HG02610 (cell line): ENCODE data around the gene TRPM2.
"Not testable (repeated sequence)": the region's sequence is repeated elsewhere in the genome, so short reads cannot be mapped to it uniquely, and the experiment has no call there.

Experiments
- ATAC-seq: cut with Tn5 transposase; IDR thresholded peaks from one replicate; pipeline ENCODE4 v1.9.1; 2021; ENCODE audit warnings: mild to moderate bottlenecking, moderate library complexity; ENCODE audit not compliant: unreplicated experiment

TRPM2 gene

DNA sequence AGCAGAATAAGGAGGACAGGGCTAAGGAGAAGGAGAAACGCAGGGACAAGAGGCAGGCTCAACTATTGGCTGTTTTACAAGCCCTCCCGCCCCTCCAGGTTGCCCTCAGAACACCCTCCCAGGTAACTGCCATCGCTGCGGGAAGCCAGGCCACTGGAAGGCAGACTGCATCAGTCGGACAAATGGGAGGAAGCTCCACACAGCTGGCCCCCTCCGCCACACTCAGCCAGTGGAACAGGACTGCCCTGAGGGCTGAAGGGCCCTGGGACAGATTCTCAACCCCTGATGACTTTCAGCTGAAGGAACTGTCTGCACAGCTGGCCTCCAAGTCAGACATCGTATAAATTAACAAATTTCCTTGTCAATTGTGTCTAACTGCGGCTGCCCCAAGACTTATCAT is 123.7 kb downstream of the TRPM2 start:
- no peak for ATAC-seq

DNA sequence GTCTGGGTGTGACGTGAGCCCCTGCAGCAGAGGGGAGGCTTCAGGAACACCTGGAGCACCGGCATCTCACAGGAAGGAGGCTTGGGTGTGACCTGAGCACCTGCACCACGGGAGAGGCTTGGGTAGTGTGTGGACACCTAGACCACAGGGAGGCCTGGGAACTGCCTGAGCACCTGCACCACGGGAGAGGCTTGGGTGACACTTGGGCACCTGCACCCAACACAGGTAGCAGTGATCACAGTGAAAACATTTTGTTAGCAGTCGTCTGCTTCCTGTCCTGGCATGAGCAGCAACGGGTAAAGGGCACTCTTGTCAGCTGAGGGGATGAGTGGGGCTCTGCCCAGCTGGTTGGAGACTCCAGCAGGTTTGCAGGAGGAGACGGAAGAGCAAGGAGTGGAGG is 124.3 kb downstream of the TRPM2 start:
- no peak for ATAC-seq

DNA sequence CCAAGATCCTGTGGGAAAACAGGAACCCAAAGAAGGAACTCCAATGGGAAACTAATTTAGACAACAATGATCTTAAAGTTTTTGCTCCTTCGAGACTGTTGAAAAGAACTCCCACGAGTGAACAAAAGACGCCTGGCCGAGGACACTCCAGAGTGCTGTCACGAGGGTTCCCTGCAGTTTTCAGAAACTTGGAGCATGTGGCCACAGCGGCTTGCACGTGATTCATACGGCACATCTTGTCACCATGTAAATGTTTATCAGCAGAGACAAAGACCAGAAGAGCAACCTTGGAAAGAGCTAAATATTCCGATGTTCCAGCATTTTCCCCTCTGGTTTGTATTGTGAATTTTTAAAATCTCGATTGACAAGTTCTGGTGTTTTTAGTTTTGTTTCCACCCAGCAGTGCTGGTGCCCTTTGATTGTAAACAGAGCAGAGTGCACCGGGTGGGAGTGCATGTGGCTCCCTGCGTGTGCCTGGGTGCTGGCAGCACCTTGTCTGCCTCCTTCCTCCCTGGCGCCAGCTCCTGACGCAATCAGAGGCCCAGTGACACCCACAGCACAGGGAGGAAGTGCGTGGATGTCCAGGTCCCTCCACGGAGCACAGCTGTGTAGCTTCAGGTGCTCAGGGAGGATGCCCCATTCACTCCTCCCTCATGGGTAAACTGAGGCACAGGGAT is 124.8 kb downstream of the TRPM2 start:
- no peak for ATAC-seq

DNA sequence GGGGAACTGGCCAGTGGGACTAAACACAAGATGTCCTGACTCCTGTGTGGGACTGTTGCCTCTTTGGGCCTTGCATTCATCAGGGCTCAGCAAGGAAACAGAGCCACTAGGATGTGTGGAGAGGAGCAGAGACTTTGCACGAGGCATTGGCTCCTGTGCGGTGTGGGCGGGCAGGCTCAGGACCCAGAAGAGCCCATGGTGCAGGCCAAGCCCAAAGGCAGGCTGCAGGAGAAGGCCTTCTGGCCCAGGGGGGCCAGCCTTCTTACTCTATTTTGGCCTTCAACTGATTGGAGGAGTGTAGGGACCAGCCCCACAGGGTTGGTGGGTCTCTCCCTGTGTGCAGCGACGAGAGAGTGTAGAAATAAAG is 125.4 kb downstream of the TRPM2 start:
- ATAC-seq, result no peak

DNA sequence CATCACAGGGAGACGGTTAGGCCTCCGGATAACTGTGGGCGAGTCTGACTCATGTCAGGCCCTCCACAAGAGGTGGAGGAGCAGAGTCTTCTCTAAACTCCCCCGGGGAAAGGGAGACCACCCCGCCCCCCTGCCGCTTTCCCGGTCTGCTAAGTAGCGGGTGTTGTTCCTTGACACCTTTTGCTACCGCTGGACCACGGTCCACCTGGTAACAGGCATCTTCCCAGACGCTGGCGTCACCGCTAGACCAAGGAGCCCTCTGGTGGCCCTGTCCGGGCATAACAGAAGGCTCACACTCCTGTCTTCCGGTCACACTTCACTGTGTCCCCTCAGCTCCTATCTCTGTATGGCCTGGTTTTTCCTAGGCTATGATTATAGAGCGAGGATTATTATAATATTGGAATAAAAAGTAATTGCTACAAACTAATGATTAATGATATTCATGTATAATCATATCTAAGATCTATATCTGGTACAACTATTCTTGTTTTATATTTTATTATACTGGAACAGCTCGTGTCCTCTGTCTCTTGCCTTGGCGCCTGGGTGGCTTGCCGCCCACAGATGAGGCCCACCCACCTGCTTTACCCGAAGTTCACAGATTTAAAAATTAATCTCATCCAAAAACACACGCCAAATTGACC is 126.3 kb downstream of the TRPM2 start:
- not testable (repeated sequence) for ATAC-seq

DNA sequence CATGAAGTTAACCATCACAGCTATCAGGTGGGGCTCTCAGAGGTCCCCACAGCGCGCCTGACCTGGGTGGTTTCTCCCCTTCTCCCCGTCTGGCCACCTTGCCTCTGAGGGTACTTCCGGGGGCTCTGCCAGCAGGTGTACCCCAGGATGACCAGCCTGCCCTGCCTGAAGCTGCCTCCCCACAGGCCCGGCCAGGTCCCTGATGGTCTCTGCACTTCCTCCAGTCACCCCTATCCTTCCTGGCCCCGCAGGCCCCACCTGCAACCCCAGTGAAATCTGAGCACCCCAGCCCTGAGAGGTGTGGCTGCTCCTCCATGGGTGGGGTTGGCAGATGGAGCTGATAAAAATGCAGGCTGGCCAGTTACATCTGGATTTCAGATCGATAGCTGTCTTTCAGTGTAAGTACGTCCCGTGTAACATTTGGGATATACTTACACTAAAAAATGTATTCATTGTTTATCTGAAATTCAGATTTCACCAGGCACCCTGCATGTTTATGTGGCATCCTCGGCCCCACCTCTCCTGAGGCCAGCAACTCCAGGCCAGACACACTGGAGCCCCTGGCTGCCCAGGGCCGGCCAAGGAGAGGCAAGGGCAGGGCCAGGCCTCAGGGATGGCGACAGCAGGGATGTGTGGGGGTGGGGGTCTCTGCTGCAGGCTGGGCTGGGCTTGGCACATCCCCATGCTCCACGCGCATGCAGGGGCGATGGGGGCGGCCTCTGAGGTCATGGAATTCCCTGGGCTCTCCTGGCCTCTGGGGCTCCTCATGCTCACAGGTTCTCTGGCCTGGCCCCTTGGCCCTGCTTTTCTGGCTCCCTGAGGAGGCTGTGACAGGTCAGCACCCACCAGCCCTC is 127.0 kb downstream of the TRPM2 start:
- no peak for ATAC-seq

DNA sequence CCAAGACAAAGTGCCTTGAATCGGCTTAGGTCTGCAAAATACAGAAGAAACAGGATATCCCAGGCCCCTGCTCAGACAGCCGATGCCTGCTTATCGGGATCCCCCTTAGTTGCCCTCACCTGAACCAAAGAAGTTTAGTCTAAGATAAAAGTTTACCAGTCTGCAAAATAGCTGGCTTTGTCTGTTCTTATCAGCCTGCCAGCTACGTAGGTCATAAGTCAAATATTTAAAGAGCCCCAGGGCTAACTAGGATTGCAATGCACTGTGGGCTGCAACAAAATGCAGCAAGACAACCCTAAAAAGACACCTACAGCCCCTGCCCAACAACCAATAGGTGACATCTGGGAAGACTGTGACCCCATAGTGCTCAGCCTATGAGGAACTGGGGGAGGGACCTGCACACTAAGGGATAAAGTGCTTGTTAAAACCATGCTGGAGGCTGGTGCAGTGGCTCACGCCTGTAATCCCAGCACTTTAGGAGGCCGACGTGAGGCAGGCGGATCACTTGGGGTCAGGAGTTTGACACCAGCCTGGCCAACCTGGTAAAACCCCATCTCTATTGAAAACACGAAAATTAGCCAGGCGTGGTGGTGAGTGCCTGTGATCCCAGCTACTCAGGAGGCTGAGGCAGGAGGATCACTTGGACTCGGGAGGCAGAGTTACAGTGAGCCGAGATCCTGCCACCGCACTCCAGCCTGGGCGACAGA is 129.3 kb downstream of the TRPM2 start:
- ATAC-seq, result no peak

DNA sequence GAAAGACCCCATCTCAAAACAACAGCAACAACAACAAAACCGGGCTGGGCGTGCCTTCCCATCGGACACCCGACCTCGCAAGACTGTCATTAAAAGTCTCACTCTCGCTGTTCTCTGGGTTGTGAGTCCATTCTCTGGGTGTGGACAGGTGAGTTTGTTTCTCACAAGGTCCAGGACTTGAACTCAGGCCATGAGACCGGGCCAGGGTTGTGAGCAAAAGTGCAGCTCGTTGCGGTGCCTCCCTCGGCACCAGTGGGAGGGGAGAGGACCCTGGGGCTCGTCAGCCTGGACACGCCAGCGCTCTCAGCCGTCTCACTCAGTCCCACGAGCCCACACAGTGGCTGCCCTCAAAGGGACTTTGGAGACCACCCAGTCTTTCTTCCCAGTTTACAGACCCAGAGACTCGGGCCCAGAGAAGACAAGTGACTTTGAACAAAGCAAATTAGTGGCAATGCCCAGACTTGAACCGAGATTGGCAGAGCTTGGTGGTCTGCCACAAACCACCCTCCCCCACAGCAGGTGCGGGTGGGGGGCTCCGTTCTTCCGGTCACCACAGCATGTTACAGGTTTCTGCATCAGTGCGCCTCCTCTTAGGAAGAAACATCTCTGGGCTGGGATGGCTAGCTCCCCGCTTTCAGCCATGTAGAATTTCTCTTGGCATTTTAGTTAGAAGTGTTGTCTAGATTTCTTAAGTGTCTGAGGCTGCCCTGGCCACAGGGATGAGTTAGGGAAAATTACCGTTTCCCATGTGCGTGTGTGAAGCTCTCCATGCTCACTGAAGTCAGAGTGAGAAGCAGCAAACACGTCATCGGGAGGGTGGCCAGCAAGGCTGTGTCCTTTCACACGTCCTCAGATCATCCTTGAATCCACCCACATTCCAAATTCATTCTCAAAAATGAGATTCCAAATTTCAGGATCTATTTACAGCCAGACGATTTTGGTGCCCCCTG is 130.1 kb downstream of the TRPM2 start:
- ATAC-seq, result no peak

DNA sequence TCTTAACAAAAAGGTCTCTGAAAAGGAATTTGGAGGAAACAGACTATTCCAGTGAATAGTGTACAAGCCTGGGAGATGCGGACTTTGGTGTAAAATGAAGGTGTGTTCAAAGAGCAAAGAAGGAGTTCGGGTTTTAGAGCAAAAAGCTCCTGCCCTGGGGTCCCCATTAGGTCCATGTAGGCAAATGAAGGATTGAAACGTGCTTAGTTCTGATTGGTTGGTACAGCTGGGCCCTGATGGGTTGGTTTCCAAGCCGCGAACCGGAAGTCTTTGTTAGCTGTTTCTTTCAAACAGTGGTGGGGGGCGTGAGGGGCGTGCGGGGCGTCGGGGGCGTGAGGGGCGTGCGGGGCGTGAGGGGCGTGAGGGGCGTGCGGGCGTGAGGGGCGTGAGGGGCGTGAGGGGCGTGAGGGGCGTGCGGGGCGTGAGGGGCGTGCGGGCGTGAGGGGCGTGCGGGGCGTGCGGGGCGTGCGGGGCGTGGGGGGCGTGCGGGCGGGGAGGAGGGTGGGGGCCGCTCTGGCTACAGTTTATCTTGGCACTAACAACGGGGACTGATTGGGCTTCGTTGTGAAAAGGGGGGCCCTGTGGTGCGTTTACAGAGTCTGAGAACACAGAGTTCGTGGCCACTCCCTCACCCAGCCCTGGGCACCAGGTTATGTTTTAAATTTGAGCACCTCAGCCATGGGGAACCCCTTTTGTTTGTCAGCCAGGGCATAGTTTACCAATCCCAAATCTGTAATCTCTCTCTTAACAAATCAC is 131.3 kb downstream of the TRPM2 start:
- ATAC-seq, result no peak

DNA sequence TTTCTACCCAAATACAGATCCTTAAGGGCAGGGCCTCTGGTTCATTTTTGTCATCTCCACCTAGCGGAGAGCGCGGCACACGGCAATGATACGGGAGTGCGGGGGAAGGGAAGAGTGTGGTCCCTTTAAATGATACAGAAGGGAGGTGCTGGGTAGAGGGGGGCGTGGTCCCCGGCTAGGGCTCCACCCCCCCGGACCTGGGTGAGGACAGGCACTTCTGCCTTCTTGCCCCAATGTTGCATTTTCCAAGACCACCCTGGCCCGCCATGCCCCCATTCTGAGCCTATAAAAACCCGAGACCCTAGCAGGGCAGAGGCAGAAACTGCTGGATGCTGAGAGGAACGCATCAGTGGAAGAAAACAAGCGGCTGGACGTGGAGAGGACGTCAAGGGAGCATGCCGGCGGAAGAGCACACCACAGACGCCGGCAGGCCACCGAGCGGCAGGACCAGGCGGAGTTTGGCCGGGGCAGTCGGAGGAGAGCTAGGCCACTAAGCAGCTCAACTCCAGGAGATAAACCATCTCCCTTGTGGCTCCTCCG is 131.9 kb downstream of the TRPM2 start:
- ATAC-seq, result no peak

DNA sequence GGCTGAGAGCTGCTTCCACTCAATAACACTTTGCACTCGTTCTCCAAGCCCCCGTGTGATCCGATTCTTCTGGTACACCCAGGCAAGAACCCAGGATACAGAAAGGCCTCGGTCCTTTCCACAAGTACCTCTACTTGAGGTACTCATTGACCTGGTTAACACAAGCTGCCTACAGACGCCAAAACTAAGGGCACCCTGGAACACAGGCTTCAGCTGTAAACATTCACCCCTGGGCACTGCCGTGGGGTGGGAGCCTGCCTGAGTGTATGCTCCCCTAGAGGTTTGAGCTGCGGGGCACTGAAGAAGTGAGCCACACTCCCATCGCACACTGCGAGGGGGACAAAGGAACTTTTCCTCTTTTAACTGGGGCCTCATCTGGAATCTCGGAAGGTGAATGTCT is 132.4 kb downstream of the TRPM2 start:
- ATAC-seq, result no peak

DNA sequence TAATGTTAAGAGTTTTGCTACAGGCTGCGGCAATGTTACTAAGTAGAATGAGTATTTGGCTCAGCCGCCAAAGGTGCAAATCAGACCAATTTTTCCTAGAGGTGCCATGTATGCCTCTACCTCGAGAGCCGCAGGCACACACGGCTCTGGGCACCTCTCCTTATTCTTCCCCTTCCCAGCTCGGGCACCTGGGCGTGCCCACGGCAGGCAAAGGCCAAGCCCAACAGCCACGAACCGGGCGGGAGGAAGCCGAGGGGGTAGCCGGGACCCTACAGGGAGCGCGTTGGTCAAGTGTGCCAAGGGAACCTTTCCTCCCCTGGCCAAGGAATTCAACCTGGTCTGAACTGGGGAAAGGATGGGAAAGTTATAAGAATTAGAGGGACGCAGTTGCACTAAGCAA is 132.9 kb downstream of the TRPM2 start:
- ATAC-seq, result no peak

DNA sequence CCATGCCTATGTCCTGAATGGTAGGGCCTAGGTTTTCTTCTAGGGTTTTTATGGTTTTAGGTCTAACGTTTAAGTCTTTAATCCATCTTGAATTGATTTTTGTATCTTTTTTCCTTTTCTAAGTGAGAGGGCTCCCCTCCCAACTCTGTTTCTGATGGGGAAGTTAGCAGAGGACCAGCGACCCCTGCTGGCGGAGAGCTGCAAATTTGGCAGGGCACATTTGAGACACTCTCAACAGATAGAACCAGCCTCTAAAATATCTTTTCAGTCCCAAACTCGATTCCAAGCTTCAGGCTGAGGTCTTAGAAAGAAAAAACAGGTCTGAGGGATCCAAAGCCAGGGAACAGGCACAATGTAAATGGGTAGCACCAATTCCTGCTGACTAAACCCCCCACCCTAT is 134.4 kb downstream of the TRPM2 start:
- no peak for ATAC-seq

DNA sequence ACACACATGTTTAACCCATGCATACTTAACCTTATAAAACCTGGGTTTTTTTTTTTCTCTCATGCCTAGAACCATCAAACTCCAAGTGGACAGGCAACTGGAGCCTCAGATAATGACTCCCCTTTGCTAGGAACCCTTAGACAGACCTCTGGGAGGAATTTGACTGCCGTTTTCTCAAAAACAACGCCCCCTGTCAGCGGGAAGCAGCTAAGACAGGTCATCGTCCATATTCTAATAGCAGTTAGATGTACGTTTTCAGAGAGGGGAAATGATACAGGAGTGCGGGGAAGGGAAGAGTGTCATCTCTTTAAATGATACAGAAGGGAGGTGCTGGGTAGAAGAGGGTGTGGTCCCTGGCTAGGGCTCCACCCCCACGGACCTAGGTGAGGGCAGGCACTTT is 136.5 kb downstream of the TRPM2 start:
- ATAC-seq, result no peak

DNA sequence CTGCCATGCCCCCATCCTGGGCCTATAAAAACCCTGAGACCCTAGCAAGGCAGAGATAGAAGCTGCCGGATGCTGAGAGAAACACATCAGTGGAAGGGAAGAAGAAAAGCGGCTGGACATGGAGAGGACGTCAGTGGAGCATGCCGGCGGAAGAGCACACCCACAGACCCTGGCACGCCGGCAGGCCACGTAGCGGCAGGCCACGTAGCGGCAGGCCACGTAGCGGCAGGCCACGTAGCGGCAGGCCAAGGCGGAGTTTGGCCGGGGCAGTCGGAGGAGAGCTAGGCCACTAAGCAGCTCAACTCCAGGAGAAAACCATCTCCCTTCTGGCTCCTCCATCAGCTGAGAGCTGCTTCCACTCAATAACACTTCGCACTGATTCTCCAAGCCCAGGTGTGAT is 137.0 kb downstream of the TRPM2 start:
- no peak for ATAC-seq

DNA sequence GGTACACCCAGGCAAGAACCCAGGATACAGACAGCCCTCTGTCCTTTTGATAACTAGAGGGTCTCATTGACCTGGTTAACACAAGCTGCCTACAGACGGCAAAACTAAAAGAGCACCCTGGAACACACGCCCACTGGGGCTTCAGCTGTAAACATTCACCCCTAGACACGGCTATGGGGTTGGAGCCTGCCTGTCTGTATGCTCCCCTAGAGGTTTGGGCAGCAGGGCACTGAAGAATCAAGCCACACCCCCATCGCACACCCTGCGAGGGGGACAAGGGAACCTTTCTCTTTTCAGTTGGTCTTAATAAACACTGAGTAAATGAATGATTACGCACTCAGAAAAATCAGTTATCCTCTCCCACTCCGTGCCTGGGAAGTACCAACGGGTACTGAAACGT is 137.4 kb downstream of the TRPM2 start:
- ATAC-seq, result no peak
